ENCODE measurements around the gene PKD1.

The PKD1 gene

GRCh38 chr16:2056077-2056476 lies 79.6 kb downstream of the PKD1 start:
- H3K4me3 ChIP-seq (replicated peaks; ENCODE audit: low read depth, low read length): no peak overlapping the region
- DNase-seq (ENCODE audit: low read depth): peak; percentile 13
- TF ChIP-seq, protein P1, sequence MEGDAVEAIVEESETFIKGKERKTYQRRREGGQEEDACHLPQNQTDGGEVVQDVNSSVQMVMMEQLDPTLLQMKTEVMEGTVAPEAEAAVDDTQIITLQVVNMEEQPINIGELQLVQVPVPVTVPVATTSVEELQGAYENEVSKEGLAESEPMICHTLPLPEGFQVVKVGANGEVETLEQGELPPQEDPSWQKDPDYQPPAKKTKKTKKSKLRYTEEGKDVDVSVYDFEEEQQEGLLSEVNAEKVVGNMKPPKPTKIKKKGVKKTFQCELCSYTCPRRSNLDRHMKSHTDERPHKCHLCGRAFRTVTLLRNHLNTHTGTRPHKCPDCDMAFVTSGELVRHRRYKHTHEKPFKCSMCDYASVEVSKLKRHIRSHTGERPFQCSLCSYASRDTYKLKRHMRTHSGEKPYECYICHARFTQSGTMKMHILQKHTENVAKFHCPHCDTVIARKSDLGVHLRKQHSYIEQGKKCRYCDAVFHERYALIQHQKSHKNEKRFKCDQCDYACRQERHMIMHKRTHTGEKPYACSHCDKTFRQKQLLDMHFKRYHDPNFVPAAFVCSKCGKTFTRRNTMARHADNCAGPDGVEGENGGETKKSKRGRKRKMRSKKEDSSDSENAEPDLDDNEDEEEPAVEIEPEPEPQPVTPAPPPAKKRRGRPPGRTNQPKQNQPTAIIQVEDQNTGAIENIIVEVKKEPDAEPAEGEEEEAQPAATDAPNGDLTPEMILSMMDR (IDR thresholded peaks at IDR 0.05; ENCODE audit: low read length, missing control alignments): peak; percentile 13

DNA sequence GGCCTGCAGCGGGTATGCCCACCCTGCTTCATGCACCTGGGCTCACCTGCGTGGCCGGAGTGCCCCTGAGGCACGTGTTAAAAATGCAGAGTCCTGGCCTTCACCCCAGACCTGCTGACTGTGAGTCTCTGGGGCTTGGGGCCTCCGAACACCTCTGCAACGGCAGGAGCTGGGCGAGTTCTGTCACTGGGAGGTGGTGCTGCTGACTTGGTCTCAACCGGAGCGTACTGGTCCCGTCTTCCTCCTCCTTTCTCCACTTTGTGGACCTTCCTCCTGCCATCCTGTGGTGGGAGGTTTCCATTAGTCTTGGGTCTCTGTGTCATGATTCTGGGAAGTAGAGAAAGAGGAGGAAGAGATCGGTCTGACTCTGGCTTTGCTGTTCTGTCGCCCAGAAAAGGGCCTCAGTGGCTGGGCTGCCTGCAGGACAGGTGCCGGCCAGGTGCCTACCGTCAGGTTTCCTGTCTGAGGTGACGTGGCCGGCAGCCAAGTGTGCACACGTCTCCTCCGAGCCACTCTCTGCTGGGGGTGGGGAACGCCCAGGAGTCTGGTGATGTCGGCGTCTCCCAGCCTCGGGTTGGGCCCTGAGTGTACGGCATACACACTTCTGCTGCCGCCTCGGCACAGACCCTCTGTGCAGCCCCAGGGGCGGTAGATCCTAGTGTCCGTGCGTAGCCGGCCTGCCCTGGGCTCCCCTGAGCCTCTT lies 81.0 kb downstream of the PKD1 start:
- TF ChIP-seq, protein P1 (IDR thresholded peaks at IDR 0.05; ENCODE audit: low read length, missing control alignments): no peak
- no peak for DNase-seq (ENCODE audit: low read depth)
- no peak overlapping the region for H3K4me3 ChIP-seq (replicated peaks; ENCODE audit: low read depth, low read length)

- TF ChIP-seq, protein P1 (IDR thresholded peaks at IDR 0.05; ENCODE audit: low read length, missing control alignments): no peak
- no peak for DNase-seq (ENCODE audit: low read depth)
Observed at GRCh38 chr16:2053897-2054296, 81.8 kb downstream of the PKD1 start.

GRCh38 chr16:2053211-2053610 lies 82.5 kb downstream of the PKD1 start:
- DNase-seq (ENCODE audit: low read depth): no peak
- H3K4me3 ChIP-seq (replicated peaks; ENCODE audit: low read depth, low read length): no peak overlapping the region
- TF ChIP-seq, protein P1 (IDR thresholded peaks at IDR 0.05; ENCODE audit: low read length, missing control alignments): no peak

More at GRCh38 chr16:2053897-2054296, 81.8 kb downstream of the PKD1 start:
- H3K4me3 ChIP-seq (replicated peaks; ENCODE audit: low read depth, low read length): no peak overlapping the region

GRCh38 chr16:2048116-2048543 lies 87.6 kb downstream of the PKD1 start:
- DNase-seq (ENCODE audit: low read depth): peak; percentile 7
- TF ChIP-seq, protein P1 (IDR thresholded peaks at IDR 0.05; ENCODE audit: low read length, missing control alignments): no peak

DNA sequence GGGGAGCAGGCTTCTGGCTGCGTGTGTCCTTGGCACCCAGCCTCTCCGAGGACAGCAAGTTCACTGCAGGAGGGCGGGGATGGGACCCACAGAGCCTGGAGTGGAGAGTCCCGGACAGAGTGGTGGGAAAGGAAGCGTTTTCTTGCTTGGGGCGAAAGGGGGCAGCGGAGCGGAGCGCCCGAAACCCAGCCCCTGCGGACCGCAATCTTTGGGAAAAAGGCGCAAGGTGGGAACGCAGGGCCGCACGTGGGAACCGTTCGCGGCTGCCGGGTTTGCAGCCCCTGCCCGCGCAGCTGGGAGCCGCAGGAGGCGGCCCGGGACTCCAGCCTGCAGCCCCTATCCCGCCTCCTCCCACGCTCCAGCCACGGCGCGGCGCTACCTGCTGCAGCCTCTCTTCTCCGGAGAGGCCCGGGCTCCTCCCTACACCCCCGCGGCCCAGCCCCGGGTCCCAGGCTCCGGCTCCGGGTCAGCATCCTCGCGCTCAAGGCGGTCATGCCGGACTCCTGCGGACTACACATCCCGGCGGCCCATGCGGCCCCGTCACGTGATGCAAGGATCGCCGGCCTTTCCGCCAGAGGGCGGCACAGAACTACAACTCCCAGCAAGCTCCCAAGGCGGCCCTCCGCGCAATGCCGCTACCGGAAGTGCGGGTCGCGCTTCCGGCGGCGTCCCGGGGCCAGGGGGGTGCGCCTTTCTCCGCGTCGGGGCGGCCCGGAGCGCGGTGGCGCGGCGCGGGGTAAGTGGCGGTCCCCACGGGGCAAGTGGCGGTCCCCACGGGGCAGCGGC lies 88.2 kb downstream of the PKD1 start, which contains the start of the genes NTHL1 and TSC2:
Gene NTHL1, minus strand, starts transcription at position 505 of the 786 bp plus-strand sequence. Its CDS starts 11 bp downstream, at position 494.
Gene TSC2, plus strand, starts transcription at position 656 of the 786 bp plus-strand sequence. CDS start 631 bp downstream, outside the sequence.
- DNase-seq (ENCODE audit: low read depth): peak; percentile 96
- TF ChIP-seq, protein P1 (IDR thresholded peaks at IDR 0.05; ENCODE audit: low read length, missing control alignments): peak; percentile 22
- H3K4me3 ChIP-seq (replicated peaks; ENCODE audit: low read depth, low read length): peak within 1 kb of the TSS; percentile 70

More at GRCh38 chr16:2048116-2048543, 87.6 kb downstream of the PKD1 start:
- peak overlapping the region; percentile 70 for H3K4me3 ChIP-seq (replicated peaks; ENCODE audit: low read depth, low read length)
